ENCODE results near the gene NXNL2. TPM values are rescaled to one million over a fixed set of nuclear protein-coding genes. Genes with fewer than 3 reads are reported as not detected.

NXNL2 gene
- total and polyA plus RNA-seq, 7 donors, result 0.05 TPM; not detected in 6

DNA sequence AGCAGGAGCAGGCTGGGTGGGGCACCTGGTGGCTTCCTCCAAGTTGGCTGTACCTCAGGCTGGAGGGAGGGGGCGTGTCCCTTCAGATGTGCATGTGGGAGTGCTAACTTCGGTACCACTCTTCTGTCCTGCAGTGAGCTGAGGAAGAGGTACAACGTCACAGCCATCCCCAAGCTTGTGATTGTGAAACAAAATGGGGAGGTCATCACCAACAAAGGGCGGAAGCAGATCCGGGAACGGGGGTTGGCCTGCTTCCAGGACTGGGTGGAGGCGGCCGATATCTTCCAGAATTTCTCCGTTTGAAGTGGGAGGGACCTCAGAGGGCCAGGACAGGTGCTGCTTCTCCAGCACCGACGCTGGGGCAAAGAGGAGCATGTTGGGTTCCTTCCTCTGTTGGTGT lies 9.3 kb downstream of the NXNL2 start:
- TF ChIP-seq, protein P1, sequence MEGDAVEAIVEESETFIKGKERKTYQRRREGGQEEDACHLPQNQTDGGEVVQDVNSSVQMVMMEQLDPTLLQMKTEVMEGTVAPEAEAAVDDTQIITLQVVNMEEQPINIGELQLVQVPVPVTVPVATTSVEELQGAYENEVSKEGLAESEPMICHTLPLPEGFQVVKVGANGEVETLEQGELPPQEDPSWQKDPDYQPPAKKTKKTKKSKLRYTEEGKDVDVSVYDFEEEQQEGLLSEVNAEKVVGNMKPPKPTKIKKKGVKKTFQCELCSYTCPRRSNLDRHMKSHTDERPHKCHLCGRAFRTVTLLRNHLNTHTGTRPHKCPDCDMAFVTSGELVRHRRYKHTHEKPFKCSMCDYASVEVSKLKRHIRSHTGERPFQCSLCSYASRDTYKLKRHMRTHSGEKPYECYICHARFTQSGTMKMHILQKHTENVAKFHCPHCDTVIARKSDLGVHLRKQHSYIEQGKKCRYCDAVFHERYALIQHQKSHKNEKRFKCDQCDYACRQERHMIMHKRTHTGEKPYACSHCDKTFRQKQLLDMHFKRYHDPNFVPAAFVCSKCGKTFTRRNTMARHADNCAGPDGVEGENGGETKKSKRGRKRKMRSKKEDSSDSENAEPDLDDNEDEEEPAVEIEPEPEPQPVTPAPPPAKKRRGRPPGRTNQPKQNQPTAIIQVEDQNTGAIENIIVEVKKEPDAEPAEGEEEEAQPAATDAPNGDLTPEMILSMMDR (IDR thresholded peaks at IDR 0.05), result no peak
- ATAC-seq, result no peak
- intact Hi-C loops (cut with DNase I), result no loop called here
- 42 to 50% (median 44%) methylated on average over 11 of the region's 11 CpGs for WGBS, 3 donors
- H3K36me3 ChIP-seq (ENCODE audit: insufficient read depth in 1 of 2, low read depth in 1 of 2), result no peaks in the 10 kb centered on the region
- peak in 1 of 2 donors; percentile 17 for DNase-seq
- H3K4me3 ChIP-seq, result no peak overlapping the region
- peaks cover 0 to 4% (median 0%) of the 10 kb centered on the region in 3 donors for H3K27me3 ChIP-seq (ENCODE audit: insufficient read depth in 3 of 3, low read length in 2 of 3)
- H3K27ac ChIP-seq, result no peak overlapping the region
- H3K9me3 ChIP-seq, result no peaks in the 10 kb centered on the region
- no peaks in the 10 kb centered on the region for H3K4me1 ChIP-seq

DNA sequence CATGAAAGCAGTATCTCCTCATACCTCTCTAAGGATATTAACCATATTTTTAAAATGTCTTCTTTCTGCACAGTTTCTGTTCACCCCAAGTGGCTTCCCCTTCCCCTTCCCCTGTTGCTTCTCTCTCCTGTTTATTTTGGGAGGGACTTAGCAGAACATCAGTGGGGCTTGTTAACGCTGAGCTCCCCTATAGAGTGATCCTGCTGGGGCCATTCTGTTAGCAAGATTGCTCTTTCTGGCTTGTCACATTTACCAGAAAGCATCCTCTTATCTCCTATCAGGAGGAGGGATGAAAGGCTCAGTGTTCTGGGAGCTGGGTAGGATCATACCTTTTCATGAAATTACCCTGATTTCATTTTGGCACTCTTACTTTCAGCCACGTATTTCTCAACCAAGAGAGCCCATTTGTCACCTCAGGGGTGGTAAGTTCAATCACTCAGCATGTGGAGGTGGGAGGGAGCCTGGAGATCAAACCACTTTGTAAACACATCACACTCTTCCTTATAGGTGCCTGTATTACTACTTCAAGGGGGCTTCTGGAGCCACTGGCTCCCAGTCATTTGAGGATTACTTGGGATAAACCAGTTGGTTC lies 16.7 kb downstream of the NXNL2 start:
- no peak for DNase-seq
- Histone ChIP-seq H3K27ac (no peak overlapping the region), H3K9me3 (no peaks in the 10 kb centered on the region), H3K4me3 (no peak overlapping the region), H3K36me3 (ENCODE audit: insufficient read depth in 1 of 2, low read depth in 1 of 2) (no peaks in the 10 kb centered on the region), H3K4me1 (no peaks in the 10 kb centered on the region), H3K27me3 (ENCODE audit: insufficient read depth in 3 of 3, low read length in 2 of 3) (peaks cover 0 to 3% (median 0%) of the 10 kb centered on the region in 3 donors)
- intact Hi-C loops (cut with DNase I), result no loop called here
- ATAC-seq, result no peak
- TF ChIP-seq, protein P1 (IDR thresholded peaks at IDR 0.05), result no peak
- WGBS, 3 donors, result 36 to 41% (median 37%) methylated on average over 2 of the region's 2 CpGs

DNA sequence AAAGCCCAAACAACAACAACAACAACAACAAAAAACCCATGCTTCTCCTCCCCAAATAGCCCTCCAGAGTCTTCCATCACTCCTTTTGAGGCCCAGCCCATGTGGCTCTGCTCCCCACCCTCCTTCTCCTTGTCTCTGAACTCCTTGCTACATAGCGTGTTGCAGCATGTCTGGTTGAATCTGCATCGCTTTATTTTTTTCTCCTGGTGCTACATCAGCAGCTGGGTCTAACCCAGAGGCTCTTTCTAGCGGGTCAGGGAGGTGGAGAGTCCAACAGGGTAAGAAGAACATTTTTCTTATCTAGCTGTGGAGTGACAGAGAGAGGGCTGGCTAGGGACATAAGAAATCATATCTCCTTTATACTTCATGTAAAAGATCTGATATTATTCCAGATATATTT lies 18.4 kb downstream of the NXNL2 start:
- Histone ChIP-seq H3K4me1 (no peaks in the 10 kb centered on the region), H3K36me3 (ENCODE audit: insufficient read depth in 1 of 2, low read depth in 1 of 2) (no peaks in the 10 kb centered on the region), H3K9me3 (no peaks in the 10 kb centered on the region), H3K27ac (no peak overlapping the region), H3K4me3 (no peak overlapping the region), H3K27me3 (ENCODE audit: insufficient read depth in 3 of 3, low read length in 2 of 3) (peaks cover 0 to 3% (median 0%) of the 10 kb centered on the region in 3 donors)
- 69 to 75% (median 72%) methylated on average over 3 of the region's 3 CpGs for WGBS, 3 donors
- ATAC-seq (no peak), DNase-seq (no peak)
- TF ChIP-seq, protein P1 (IDR thresholded peaks at IDR 0.05), result no peak
- intact Hi-C loops (cut with DNase I), result no loop called here

DNA sequence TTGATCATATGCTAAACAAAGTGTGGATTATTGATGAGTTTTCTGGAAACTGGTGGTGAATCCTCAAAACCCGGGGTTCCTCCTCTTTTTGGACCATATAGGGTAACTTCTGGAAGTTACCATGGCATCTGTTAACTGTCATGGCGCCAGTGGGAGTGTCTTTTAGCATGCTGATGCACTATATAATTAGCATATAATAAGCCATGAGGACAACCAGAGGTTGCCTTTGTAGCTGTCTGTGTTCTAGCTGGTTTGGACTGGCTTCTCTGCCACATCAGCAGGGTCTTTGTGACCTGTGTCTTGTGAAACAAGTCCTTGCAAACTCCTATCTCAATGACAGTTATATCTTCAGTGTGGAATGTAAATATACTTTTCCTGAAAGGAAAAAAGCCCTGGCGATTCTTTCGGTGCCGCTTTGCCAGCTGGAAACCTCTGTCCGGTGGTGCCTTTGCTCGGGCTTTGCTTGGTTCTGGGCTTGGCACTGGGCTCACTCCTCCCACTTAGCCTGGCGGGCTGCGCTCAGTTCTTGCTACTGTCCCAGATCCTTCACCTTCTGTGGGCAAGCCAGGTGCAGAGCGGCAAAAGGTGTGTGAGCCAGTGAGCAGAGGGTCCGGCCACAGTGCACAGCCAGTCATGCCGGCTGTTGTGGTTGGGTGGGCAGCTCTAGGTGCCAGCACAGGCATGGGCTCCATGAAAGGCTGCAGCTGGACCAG lies 20.4 kb downstream of the NXNL2 start:
- TF ChIP-seq, protein P1 (IDR thresholded peaks at IDR 0.05), result no peak
- 82 to 83% (median 83%) methylated on average over 12 of the region's 12 CpGs for WGBS, 3 donors
- Histone ChIP-seq H3K27me3 (ENCODE audit: insufficient read depth in 3 of 3, low read length in 2 of 3) (no peaks in the 10 kb centered on the region), H3K4me3 (no peak overlapping the region), H3K9me3 (no peaks in the 10 kb centered on the region), H3K36me3 (ENCODE audit: insufficient read depth in 1 of 2, low read depth in 1 of 2) (no peaks in the 10 kb centered on the region), H3K4me1 (no peaks in the 10 kb centered on the region), H3K27ac (no peak overlapping the region)
- no peak for ATAC-seq
- intact Hi-C loops (cut with DNase I), result no loop called here
- no peak for DNase-seq
